Non-pigmented ciliary epithelial cell (primary cell): ENCODE results near the gene UPK3A.

Source experiments
- DNase-seq: peaks from one replicate; pipeline ENCODE4 v3.0.0-alpha.2; 2010; ENCODE audit warnings: low read depth

The UPK3A gene

GRCh38 chr22:45329530-45329936 is 44.8 kb downstream of the UPK3A start:
- DNase-seq: no peak

GRCh38 chr22:45330548-45330947 is 45.8 kb downstream of the UPK3A start:
- DNase-seq: no peak

GRCh38 chr22:45331486-45331885 is 46.7 kb downstream of the UPK3A start:
- DNase-seq: no peak

GRCh38 chr22:45332001-45332400 is 47.3 kb downstream of the UPK3A start:
- no peak for DNase-seq

- DNase-seq: no peak
Observed at GRCh38 chr22:45334068-45334467, 49.3 kb downstream of the UPK3A start.

GRCh38 chr22:45334528-45334927 is 49.8 kb downstream of the UPK3A start:
- no peak for DNase-seq

GRCh38 chr22:45335021-45335818 is 50.5 kb downstream of the UPK3A start:
- no peak for DNase-seq

- DNase-seq: no peak
Observed at GRCh38 chr22:45335854-45336522, 51.2 kb downstream of the UPK3A start.

GRCh38 chr22:45336971-45337431 is 52.3 kb downstream of the UPK3A start:
- no peak for DNase-seq

GRCh38 chr22:45337536-45337935 is 52.8 kb downstream of the UPK3A start:
- DNase-seq: no peak

GRCh38 chr22:45338795-45339194 is 54.0 kb downstream of the UPK3A start:
- no peak for DNase-seq

GRCh38 chr22:45340323-45340722 is 55.6 kb downstream of the UPK3A start:
- no peak for DNase-seq

GRCh38 chr22:45341498-45341897 is 56.7 kb downstream of the UPK3A start:
- no peak for DNase-seq

GRCh38 chr22:45343143-45343542 is 58.4 kb downstream of the UPK3A start:
- DNase-seq: no peak

- no peak for DNase-seq
Observed at GRCh38 chr22:45344334-45344733, 59.6 kb downstream of the UPK3A start.
